Lung (tissue), 12 donors: ENCODE results near the gene KCNQ2. TPM values are rescaled to one million over a fixed set of nuclear protein-coding genes. Genes with fewer than 3 reads are reported as not detected.

Experiments used
- ATAC-seq: fragments of 200-7000 bp; cut with Tn5 transposase; one replicate; pipeline ENCODE4 v1.9.1; 2020; ENCODE audit warnings: moderate number of reproducible peaks; ENCODE audit not compliant: insufficient read depth, low FRiP score
- DNase-seq, 3 donors: peaks; one replicate each; pipeline ENCODE4 v3.0.0-alpha.2; 2013 to 2017
- H3K27ac ChIP-seq, 2 donors: one replicate each; pipeline ENCODE4 v1.5.1; 2013; ENCODE audit warnings: mild to moderate bottlenecking in 2 of 2, moderate library complexity in 2 of 2, control low read depth in 1 of 2, inconsistent platforms in 1 of 2, low read depth in 1 of 2, low read length in 1 of 2
- H3K27me3 ChIP-seq, 3 donors: one replicate each; pipeline ENCODE4 v1.5.1; 2013; ENCODE audit warnings: low read length in 2 of 3; ENCODE audit not compliant: control insufficient read depth in 3 of 3, insufficient read depth in 3 of 3
- H3K36me3 ChIP-seq, 4 donors: one replicate each; pipeline ENCODE4 v1.5.1; 2013; ENCODE audit warnings: low read length in 4 of 4, mild to moderate bottlenecking in 1 of 4, moderate library complexity in 1 of 4; ENCODE audit not compliant: control insufficient read depth in 4 of 4, insufficient read depth in 4 of 4
- H3K4me1 ChIP-seq, 5 donors: one replicate each; pipeline ENCODE4 v1.5.1; 2013; ENCODE audit warnings: low read length in 5 of 5, mild to moderate bottlenecking in 2 of 5, moderate library complexity in 1 of 5; ENCODE audit not compliant: control insufficient read depth in 5 of 5, insufficient read depth in 5 of 5
- H3K4me3 ChIP-seq: one replicate; pipeline ENCODE4 v1.5.1; 2013; ENCODE audit warnings: mild to moderate bottlenecking, control low read depth, moderate library complexity
- H3K9ac ChIP-seq, 2 donors: one replicate each; pipeline ENCODE4 v1.5.1; 2013; ENCODE audit warnings: low read length in 2 of 2, control low read depth in 1 of 2; ENCODE audit not compliant: insufficient read depth in 1 of 2
- H3K9me3 ChIP-seq, 4 donors: one replicate each; pipeline ENCODE4 v1.5.1; 2013; ENCODE audit warnings: low read length in 3 of 4, mild to moderate bottlenecking in 1 of 4, moderate library complexity in 1 of 4; ENCODE audit not compliant: control insufficient read depth in 4 of 4, insufficient read depth in 3 of 4
- WGBS, 2 donors: extraction: QIAGEN DNeasy Blood & Tissue Kit; methylation state at CpG; one replicate each; pipeline ENCODE4 v1.1.7; 2013; 5-methylcytosine and 5-hydroxymethylcytosine counted together
- polyA plus RNA-seq, 2 donors: library from polyadenylated mRNA; stranded (reverse); fragments of 200-250 nt; gene quantifications; one replicate each; pipeline ENCODE4 v1.2.1, GENCODE V29; 2013
- total RNA-seq, 2 donors: library from RNA; depleted of rRNA in 1 of 2; stranded (reverse); fragments of >200 nt in 1 of 2; gene quantifications; one replicate each; pipeline ENCODE4 v1.2.1, GENCODE V29; 2014 to 2021
- TF ChIP-seq, protein P1 (sequence below): IDR thresholded peaks from 2 replicates; pipeline ENCODE4 v1.5.1; 2012; ENCODE audit warnings: mild to moderate bottlenecking; ENCODE audit errors: control extremely low read depth, extremely low read depth
- donor health status: control.
- donor health status: control.
- donor health status: Bipolar disorder and iron deficiency.
- donor health status: healthy.
- donor health status: DM: yes; HTN: yes; CAD: no.

KCNQ2 gene
- total and polyA plus RNA-seq, 4 donors = 0.18 to 6.8 (median 0.28) TPM; not detected in 1

DNA sequence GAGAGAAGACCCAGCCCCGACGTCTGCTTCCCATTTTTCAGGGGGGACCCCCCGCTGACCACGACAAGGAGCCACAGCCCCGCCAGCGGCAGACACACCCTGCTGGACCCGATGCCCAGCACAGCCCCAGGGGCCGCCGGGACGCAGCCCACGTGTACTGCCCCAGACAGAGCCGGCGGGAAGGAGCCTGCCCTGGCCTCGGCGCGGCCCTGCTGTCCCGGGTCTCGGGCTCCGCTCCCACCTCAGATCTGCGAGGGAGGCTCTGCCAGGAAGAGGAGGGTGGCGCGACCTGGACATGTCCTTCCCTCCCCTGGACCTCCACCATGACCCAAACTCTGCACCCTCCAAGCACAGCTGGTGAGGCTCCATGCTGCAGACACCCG is 54.7 kb downstream of the KCNQ2 start:
- Histone ChIP-seq H3K9ac (no peak overlapping the region), H3K4me3 (no peak overlapping the region), H3K27ac (no peak overlapping the region), H3K4me1 (peaks cover 0 to 12% (median 2%) of the 10 kb centered on the region in 5 donors), H3K36me3 (no peaks in the 10 kb centered on the region), H3K9me3 (no peaks in the 10 kb centered on the region), H3K27me3 (peaks cover 0 to 15% (median 4%) of the 10 kb centered on the region in 3 donors)
- TF ChIP-seq, protein P1, sequence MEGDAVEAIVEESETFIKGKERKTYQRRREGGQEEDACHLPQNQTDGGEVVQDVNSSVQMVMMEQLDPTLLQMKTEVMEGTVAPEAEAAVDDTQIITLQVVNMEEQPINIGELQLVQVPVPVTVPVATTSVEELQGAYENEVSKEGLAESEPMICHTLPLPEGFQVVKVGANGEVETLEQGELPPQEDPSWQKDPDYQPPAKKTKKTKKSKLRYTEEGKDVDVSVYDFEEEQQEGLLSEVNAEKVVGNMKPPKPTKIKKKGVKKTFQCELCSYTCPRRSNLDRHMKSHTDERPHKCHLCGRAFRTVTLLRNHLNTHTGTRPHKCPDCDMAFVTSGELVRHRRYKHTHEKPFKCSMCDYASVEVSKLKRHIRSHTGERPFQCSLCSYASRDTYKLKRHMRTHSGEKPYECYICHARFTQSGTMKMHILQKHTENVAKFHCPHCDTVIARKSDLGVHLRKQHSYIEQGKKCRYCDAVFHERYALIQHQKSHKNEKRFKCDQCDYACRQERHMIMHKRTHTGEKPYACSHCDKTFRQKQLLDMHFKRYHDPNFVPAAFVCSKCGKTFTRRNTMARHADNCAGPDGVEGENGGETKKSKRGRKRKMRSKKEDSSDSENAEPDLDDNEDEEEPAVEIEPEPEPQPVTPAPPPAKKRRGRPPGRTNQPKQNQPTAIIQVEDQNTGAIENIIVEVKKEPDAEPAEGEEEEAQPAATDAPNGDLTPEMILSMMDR = no peak
- DNase-seq = no peak
- ATAC-seq = no peak
- 67 to 75% methylated on average over 21 to 23 of the region's 23 CpGs for WGBS, 2 donors

DNA sequence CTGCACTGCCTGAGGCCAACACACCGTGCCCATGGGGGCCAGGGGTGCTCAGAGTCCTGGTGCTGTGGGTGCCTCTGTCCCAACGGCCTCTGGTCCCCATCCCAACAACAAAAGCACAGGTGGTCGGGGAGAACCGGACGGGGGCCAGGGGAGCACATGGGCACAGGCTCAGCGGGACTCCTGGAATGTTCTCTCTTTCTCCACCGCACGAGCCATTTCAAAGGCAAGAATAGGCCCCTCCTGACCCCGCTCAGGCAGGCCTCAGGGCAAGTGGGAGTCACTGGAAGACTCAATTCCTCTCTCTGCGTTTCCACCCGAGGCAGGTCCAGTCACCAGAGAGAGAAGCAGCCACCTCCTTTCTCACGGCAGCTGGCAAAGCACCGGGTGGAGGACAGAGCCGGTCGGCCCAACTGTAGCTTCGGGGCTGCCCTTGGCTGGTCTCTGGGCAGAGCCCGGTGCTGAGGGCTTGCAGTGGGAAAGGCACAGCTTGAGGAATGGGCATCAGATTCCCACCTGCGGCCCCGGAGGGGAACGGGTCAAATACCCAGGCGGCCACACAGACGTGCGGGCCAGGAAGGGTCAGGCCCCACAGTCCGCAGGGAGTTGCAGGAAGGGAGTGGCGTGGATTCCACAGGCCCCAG is 55.2 kb downstream of the KCNQ2 start:
- no peak overlapping the region for H3K9ac ChIP-seq
- peaks cover 0 to 17% (median 2%) of the 10 kb centered on the region in 5 donors for H3K4me1 ChIP-seq
- no peaks in the 10 kb centered on the region for H3K9me3 ChIP-seq
- WGBS, 2 donors = 69 to 87% methylated on average over 25 of the region's 25 CpGs
- TF ChIP-seq, protein P1 = no peak
- H3K36me3 ChIP-seq = no peaks in the 10 kb centered on the region
- ATAC-seq (no peak), DNase-seq (no peak)
- no peak overlapping the region for H3K27ac ChIP-seq
- H3K27me3 ChIP-seq = peaks cover 0 to 12% (median 4%) of the 10 kb centered on the region in 3 donors
- no peak overlapping the region for H3K4me3 ChIP-seq

DNA sequence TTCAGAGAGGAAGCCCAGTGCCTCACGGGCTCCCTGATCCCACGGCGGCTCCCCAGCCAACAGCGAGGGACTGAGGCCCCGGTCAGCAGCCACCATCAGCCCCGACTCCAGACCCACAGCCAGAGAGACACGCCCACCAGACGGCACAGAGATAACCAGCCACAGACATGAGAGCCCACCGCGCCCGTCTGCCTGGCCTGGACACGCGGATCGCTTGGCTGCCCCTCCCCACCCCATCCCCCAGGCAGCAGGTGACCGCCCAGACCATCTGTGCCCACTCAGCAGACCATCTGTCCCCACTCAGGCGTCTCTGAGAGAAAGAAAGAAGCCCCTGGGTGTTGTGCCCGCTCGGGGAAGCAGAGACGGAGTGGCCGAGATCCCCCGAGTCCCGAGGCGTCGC is 55.8 kb downstream of the KCNQ2 start:
- DNase-seq (no peak), ATAC-seq (no peak)
- WGBS, 2 donors = 73 to 93% methylated on average over 24 of the region's 24 CpGs
- Histone ChIP-seq H3K4me1 (peaks cover 0 to 22% (median 2%) of the 10 kb centered on the region in 5 donors), H3K27me3 (peaks cover 0 to 8% (median 4%) of the 10 kb centered on the region in 3 donors), H3K9ac (no peak overlapping the region), H3K36me3 (no peaks in the 10 kb centered on the region), H3K27ac (no peak overlapping the region), H3K9me3 (no peaks in the 10 kb centered on the region), H3K4me3 (no peak overlapping the region)
- TF ChIP-seq, protein P1 = no peak
